ENCODE measurements around the gene ZGPAT. TPM values are rescaled to one million over a fixed set of nuclear protein-coding genes. Genes with fewer than 3 reads are reported as not detected.

Gene ZGPAT
- total and polyA plus RNA-seq, 2 of the 8 experiments (the other 6 are each of a cell fraction or from before 2014, with no cell fraction given): 14.5 to 21.4 TPM

- ChIA-PET POLR2A (ENCODE audit: partially characterized antibody) (interaction anchor here (0.5 to 4.2 kb wide), 15 partner anchors 9 to 510 kb away, joined by 3 to 31 read pairs (median 4); partner anchors contain the start of genes RTEL1 and UCKL1), CTCF (ENCODE audit: partially characterized antibody) (interaction anchor here (0.7 to 2.2 kb wide), 4 partner anchors 8 to 162 kb away, joined by 3 to 9 read pairs (median 4); partner anchors contain the start of genes ARFRP1 and ZGPAT)
- H3K4me3 ChIP-seq (ENCODE audit: extremely low read depth in 1 of 4, insufficient read depth in 2 of 4, low read depth in 3 of 4, low read length in 4 of 4): no peak overlapping the region
- no peak overlapping the region for H3K23ac ChIP-seq (ENCODE audit: insufficient read length)
- H3K4ac ChIP-seq (replicated peaks; ENCODE audit: insufficient read length, low read depth, low read length): no peak overlapping the region
- H3K18ac ChIP-seq (ENCODE audit: extremely low read depth, low read length): no peak overlapping the region; the same call in none of the 2 replicates
- no peak overlapping the region for H3K14ac ChIP-seq (ENCODE audit: insufficient read length)
- H3K56ac ChIP-seq (replicated peaks; ENCODE audit: insufficient read length, low read depth, low read length): no peak overlapping the region
- TF ChIP-seq CBX5 (IDR thresholded peaks at IDR 0.05; ENCODE audit: low read depth, low read length) (no peak), SIX5 (IDR thresholded peaks at IDR 0.05; ENCODE audit: low read depth, low read length) (no peak), TAF7 (optimal IDR thresholded peaks at IDR 0.05; ENCODE audit: borderline replicate concordance, low read depth, low read length) (no peak), POLR2AphosphoS5 (IDR thresholded peaks at IDR 0.05; ENCODE audit: low read depth, low read length) (no peak), TEAD4 (IDR thresholded peaks at IDR 0.05; ENCODE audit: low read depth, low read length) (no peak), BRCA1 (IDR thresholded peaks at IDR 0.05; ENCODE audit: low read depth, low read length) (no peak), NRF1 (IDR thresholded peaks at IDR 0.05; ENCODE audit: low read depth, low read length) (no peak), RFX5 (IDR thresholded peaks at IDR 0.05; ENCODE audit: borderline replicate concordance, low read depth, low read length) (no peak)
- DNase-seq (ENCODE audit: low read depth in 1 of 2, low spot score in 2 of 2) (no peak), FAIRE-seq (no peak)
- 85% methylated on average over 16 of the region's 24 CpGs; no CpG with 5 or more reads in 1 of the 2 experiments for WGBS, 2 experiments (ENCODE audit: extremely low coverage in 1 of 2, insufficient coverage in 1 of 2, insufficient read length in 1 of 2, insufficient replicate concordance in 2 of 2, low coverage in 1 of 2, low lambda C conversion rate in 2 of 2, missing lambda C conversion rate in 1 of 2)
- H3K79me2 ChIP-seq (ENCODE audit: control insufficient read depth in 1 of 2, insufficient read depth in 2 of 2, low read length in 2 of 2): no peaks in the 10 kb centered on the region
- peaks cover 0 to 3% (median under 1%) of the 10 kb centered on the region in 4 experiments; a peak in 3 of 8 replicates for H3K36me3 ChIP-seq (ENCODE audit: control insufficient read depth in 2 of 4, insufficient read depth in 4 of 4, low read length in 3 of 4)
- H3K79me1 ChIP-seq (ENCODE audit: low read depth, low read length): no peaks in the 10 kb centered on the region
- H2BK15ac ChIP-seq (ENCODE audit: low read length): no peak overlapping the region
- no peak overlapping the region for H2BK120ac ChIP-seq (replicated peaks; ENCODE audit: low read depth, low read length)
- no peaks in the 10 kb centered on the region for H3K9me3 ChIP-seq (ENCODE audit: insufficient read depth in 2 of 2, low read depth in 1 of 2, low read length in 1 of 2)
- H3K27me3 ChIP-seq (replicated peaks in 1 of 4; ENCODE audit: control insufficient read depth in 3 of 4, extremely low read depth in 1 of 4, insufficient read depth in 3 of 4, low read length in 3 of 4): no peaks in the 10 kb centered on the region
- no peak overlapping the region for H2BK12ac ChIP-seq (ENCODE audit: low read depth, low read length)
- no peak overlapping the region for H2BK5ac ChIP-seq (ENCODE audit: low read depth, low read length)
- no peak overlapping the region for H2AK5ac ChIP-seq (ENCODE audit: low read depth, low read length)
- no peak overlapping the region for H2BK20ac ChIP-seq (ENCODE audit: low read length)
- peak overlapping the region; percentile 65; the same call in 1 of the 2 replicates for H4K8ac ChIP-seq (ENCODE audit: extremely low read depth, insufficient read depth, low read length)
- peaks cover 2 to 10% of the 10 kb centered on the region in 2 experiments for H4K20me1 ChIP-seq (replicated peaks in 1 of 2; ENCODE audit: control insufficient read depth in 1 of 2, insufficient read depth in 2 of 2, low read length in 2 of 2)
- H3K27ac ChIP-seq (ENCODE audit: low read depth, low read length): no peak overlapping the region
- H2AFZ ChIP-seq (ENCODE audit: low read length): no peak overlapping the region
- no peak overlapping the region for H4K91ac ChIP-seq (replicated peaks; ENCODE audit: insufficient read length, low read length)
- peaks cover 5% of the 10 kb centered on the region; the same call in 1 of the 2 replicates for H3K23me2 ChIP-seq (ENCODE audit: low read depth, low read length)
- no peak overlapping the region for H4K5ac ChIP-seq (ENCODE audit: insufficient read length, low read depth, low read length)
- H3K4me2 ChIP-seq (ENCODE audit: insufficient read depth in 1 of 2, low read depth in 2 of 2, low read length in 2 of 2): no peak overlapping the region
- peaks cover 0 to 12% (median 7%) of the 10 kb centered on the region in 4 experiments; a peak in 4 of 7 replicates for H3K4me1 ChIP-seq (replicated peaks in 1 of 4; ENCODE audit: control insufficient read depth in 3 of 4, insufficient read depth in 4 of 4, low read length in 3 of 4)
- H3K9ac ChIP-seq (replicated peaks in 1 of 4; ENCODE audit: extremely low read depth in 1 of 4, low read depth in 3 of 4, low read length in 3 of 4): no peak overlapping the region
Observed at GRCh38 chr20:63699466-63700198, 8.2 kb upstream of the ZGPAT start.

All from H1 (cell line).